Activated B cell treated with CpG ODN at 0.5 μM for 24 hours (primary cell): Measurements from ENCODE around the gene SEMA3A. TPM values are rescaled to one million over a fixed set of nuclear protein-coding genes. Genes with fewer than 3 reads are reported as not detected.
"Not testable (repeated sequence)": the region's sequence is repeated elsewhere in the genome, so short reads cannot be mapped to it uniquely, and the experiment has no call there.

Source experiments
- ATAC-seq: fragments of 200-7000 bp; cut with Tn5 transposase; one replicate; pipeline ENCODE4 v1.10.0; 2021; ENCODE audit warnings: low read depth, mild to moderate bottlenecking, moderate library complexity
- CTCF ChIA-PET: fragments of 350-600 bp; sonication (Branson Sonifier 250); formaldehyde crosslinking; loops from one replicate; lab custom pipeline; 2021; ENCODE audit warnings: antibody characterized with exemption; lab: Charles Lee
- POLR2A ChIA-PET: fragments of 350-600 bp; sonication (Branson Sonifier 250); formaldehyde crosslinking; loops from one replicate; lab custom pipeline; 2021; ENCODE audit warnings: antibody characterized with exemption; lab: Charles Lee
- DNase-seq: peaks from one replicate; pipeline ENCODE4 v3.0.0; 2022
- H3K27ac Mint-ChIP-seq: one replicate; pipeline ENCODE4 v1.8.0; 2020; ENCODE audit warnings: mixed read lengths
- H3K27me3 Mint-ChIP-seq: one replicate; pipeline ENCODE4 v1.8.0; 2021; ENCODE audit warnings: mixed read lengths
- H3K36me3 Mint-ChIP-seq: one replicate; pipeline ENCODE4 v1.8.0; 2021; ENCODE audit warnings: low read depth, mixed read lengths
- H3K4me1 Mint-ChIP-seq: one replicate; pipeline ENCODE4 v1.8.0; 2021; ENCODE audit warnings: mixed read lengths
- H3K4me3 Mint-ChIP-seq: one replicate; pipeline ENCODE4 v1.8.0; 2020; ENCODE audit warnings: mild to moderate bottlenecking, mixed read lengths
- H3K9me3 Mint-ChIP-seq: one replicate; pipeline ENCODE4 v1.8.0; 2020; ENCODE audit warnings: mixed read lengths
- intact Hi-C: fragments of 100-400 bp; cut with micrococcal nuclease; formaldehyde crosslinking; loops from one replicate; pipeline ENCODE4 v1.15.1; 2024
- total RNA-seq: library from RNA; stranded (reverse); gene quantifications from 2 replicates; pipeline ENCODE4 v1.2.3, GENCODE V29; 2022
- TF ChIP-seq, protein P1 (sequence below): fragments of 200-600 bp; IDR thresholded peaks from one replicate; pipeline ENCODE4 v1.8.0; 2022; ENCODE audit warnings: antibody characterized with exemption, mild to moderate bottlenecking

Gene SEMA3A
- total RNA-seq, 1 donor from 2014 or later: not detected

DNA sequence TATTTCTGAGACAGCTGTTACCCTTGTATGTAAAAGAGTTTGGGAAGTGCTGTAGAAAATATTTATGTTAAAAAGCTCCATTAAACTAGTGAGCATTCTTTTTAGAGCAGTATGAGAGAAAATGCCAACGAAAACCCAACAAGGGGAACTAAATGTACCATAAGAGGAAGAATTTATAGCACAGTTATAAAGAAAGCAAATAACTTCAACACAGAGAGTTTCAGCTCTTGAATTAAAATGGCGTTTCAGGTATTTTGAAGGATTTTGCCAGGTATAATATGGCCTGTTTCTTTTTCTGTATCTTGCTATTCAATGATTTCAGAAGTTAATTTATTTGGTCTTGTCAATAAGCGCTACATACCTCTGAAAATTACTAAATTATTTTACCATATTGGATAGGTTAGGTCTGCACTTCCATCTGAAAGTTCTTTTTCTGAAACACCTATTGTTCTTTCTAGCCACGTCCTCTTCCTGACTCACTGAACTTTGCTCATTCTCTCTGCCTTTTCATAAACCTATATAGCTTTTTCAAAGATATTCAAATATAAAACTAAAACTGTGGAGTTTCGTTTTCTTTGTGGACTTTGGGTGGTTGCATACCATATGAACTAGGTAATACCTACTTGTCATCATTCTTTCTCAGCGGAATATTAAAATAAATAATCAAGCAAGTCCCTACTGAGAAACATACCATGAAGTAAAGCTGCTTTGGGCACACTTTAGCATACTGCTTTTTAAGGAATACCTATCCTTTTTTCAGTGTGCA, 136.1 kb downstream of the SEMA3A start:
- ChIA-PET CTCF (no interaction called here), POLR2A (no interaction called here)
- DNase-seq (no peak), ATAC-seq (no peak)
- no peaks in the 10 kb centered on the region for H3K9me3 Mint-ChIP-seq
- H3K36me3 Mint-ChIP-seq: no peaks in the 10 kb centered on the region
- no peak overlapping the region for H3K27ac Mint-ChIP-seq
- H3K4me3 Mint-ChIP-seq: no peak overlapping the region
- H3K4me1 Mint-ChIP-seq: no peaks in the 10 kb centered on the region
- TF ChIP-seq, protein P1, sequence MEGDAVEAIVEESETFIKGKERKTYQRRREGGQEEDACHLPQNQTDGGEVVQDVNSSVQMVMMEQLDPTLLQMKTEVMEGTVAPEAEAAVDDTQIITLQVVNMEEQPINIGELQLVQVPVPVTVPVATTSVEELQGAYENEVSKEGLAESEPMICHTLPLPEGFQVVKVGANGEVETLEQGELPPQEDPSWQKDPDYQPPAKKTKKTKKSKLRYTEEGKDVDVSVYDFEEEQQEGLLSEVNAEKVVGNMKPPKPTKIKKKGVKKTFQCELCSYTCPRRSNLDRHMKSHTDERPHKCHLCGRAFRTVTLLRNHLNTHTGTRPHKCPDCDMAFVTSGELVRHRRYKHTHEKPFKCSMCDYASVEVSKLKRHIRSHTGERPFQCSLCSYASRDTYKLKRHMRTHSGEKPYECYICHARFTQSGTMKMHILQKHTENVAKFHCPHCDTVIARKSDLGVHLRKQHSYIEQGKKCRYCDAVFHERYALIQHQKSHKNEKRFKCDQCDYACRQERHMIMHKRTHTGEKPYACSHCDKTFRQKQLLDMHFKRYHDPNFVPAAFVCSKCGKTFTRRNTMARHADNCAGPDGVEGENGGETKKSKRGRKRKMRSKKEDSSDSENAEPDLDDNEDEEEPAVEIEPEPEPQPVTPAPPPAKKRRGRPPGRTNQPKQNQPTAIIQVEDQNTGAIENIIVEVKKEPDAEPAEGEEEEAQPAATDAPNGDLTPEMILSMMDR: no peak
- intact Hi-C loops: no loop called here
- H3K27me3 Mint-ChIP-seq: no peaks in the 10 kb centered on the region

DNA sequence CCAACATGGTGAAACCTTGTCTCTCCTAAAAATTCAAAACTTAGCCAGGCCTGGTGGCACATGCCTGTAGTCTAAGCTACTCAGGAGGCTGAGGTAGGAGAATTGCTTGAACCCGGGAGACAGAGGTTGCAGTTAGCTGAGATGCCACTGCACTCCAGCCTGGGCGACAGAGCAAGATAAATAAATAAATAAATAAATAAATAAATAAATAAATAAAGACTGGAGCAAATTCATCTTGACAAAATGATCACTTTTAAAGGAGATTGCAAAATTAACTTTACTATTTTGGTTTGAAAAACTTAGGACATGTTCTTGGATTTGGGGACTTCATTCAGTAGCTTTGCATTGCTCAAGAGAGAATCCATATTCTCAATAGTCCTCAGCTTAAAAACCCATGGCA, 137.0 kb downstream of the SEMA3A start:
- no peak overlapping the region for H3K4me3 Mint-ChIP-seq
- TF ChIP-seq, protein P1: no peak
- H3K9me3 Mint-ChIP-seq: no peaks in the 10 kb centered on the region
- H3K27me3 Mint-ChIP-seq: no peaks in the 10 kb centered on the region
- H3K36me3 Mint-ChIP-seq: no peaks in the 10 kb centered on the region
- no peaks in the 10 kb centered on the region for H3K4me1 Mint-ChIP-seq
- intact Hi-C loops: no loop called here
- no peak overlapping the region for H3K27ac Mint-ChIP-seq
- POLR2A ChIA-PET: no interaction called here
- CTCF ChIA-PET: no interaction called here
- ATAC-seq: no peak
- DNase-seq: no peak

DNA sequence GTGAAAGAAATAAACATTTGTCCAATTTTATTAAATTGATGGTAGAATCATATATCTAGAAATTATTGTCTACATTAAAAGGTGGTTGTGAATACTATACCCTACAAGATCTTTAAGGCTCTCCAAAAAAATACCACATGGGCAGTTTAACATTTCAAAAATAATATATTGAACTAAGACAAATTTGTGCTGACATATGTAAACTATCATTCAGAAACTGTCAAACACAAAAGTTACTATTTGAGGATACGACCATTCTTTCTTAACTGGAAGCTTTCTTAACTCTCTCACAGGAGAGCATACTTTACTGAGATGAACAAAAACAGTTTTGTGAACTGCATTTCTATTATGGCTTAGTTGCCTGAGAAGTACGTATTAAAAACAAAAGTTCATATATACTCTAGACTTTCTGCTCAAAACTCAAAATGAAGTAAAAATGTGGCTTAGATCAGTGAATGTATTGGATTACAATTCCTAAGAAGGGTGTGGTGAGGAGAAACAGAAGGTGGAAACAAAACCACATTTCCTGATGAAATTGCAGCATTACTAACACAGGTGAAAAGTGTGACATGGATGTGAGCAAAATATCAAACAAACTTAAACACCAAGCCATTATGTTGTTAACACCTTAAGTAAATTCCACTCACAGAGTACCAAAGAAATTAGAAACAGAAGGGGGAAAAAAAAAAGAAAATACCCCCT, 138.5 kb downstream of the SEMA3A start:
- Mint-ChIP-seq H3K9me3 (no peaks in the 10 kb centered on the region), H3K27me3 (no peaks in the 10 kb centered on the region), H3K4me1 (no peaks in the 10 kb centered on the region), H3K4me3 (no peak overlapping the region), H3K36me3 (no peaks in the 10 kb centered on the region), H3K27ac (no peak overlapping the region)
- TF ChIP-seq, protein P1: no peak
- ATAC-seq (no peak), DNase-seq (no peak)
- intact Hi-C loops: no loop called here
- ChIA-PET POLR2A (no interaction called here), CTCF (no interaction called here)

DNA sequence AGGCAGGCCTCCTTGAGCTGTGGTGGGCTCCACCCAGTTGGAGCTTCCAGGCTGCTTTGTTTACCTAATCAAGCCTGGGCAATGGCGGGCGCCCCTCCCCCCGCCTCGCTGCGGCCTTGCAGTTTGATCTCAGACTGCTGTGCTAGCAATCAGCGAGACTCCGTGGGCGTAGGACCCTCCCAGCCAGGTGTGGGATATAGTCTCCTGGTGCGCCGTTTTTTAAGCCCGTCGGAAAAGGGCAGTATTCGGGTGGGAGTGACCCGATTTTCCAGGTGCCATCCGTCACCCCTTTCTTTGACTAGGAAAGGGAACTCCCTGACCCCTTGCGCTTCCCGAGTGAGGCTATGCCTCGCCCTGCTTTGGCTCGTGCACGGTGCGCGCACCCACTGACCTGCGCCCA, 139.4 kb downstream of the SEMA3A start:
- H3K4me1 Mint-ChIP-seq, ATAC-seq, H3K27me3 Mint-ChIP-seq, DNase-seq, CTCF ChIA-PET, H3K36me3 Mint-ChIP-seq, H3K4me3 Mint-ChIP-seq, H3K9me3 Mint-ChIP-seq, POLR2A ChIA-PET, intact Hi-C loops, H3K27ac Mint-ChIP-seq: not testable (repeated sequence)

DNA sequence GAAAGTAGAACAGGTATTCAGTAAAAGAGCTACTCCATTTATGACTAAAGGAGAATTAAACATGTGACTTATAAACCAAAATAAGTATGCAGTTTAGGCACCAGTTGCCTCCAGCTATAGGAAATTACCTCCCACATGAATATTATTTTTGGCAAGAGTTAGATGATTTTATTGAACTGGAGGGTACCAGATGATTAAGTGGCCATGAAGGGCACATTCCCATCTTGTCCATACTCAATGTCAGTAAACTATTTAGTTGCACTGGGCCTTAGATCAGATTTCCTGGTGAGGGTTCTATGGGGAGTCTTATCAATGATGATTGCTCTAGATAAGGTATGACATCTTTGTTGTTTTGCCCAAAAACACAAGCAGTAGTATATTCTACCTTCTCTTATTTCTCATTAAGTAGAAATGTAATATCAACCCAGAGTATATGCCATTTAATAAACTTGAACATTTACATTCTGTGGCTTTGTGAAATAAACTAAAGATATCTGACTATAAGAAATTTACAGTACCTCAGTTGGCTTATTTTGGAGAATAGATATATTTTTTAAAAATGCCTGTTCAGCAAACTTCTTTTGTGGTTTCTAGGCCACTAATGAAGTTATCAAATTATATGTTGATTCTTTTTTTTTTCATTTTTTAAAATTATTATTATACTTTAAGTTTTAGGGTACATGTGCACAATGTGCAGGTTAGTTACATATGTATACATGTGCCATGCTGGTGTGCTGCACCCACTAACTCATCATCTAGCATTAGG, 145.3 kb downstream of the SEMA3A start:
- no peak for ATAC-seq
- Mint-ChIP-seq H3K4me1 (no peaks in the 10 kb centered on the region), H3K27me3 (no peaks in the 10 kb centered on the region), H3K4me3 (no peak overlapping the region), H3K9me3 (no peaks in the 10 kb centered on the region), H3K36me3 (no peaks in the 10 kb centered on the region), H3K27ac (no peak overlapping the region)
- POLR2A ChIA-PET: no interaction called here
- intact Hi-C loops: no loop called here
- DNase-seq: no peak
- TF ChIP-seq, protein P1: no peak
- CTCF ChIA-PET: no interaction called here
